Caco-2 (cell line): ENCODE measurements around the gene ELMO1. TPM values are rescaled to one million over a fixed set of nuclear protein-coding genes. Genes with fewer than 3 reads are reported as not detected.

Source experiments
- BruUV-seq: library from RNA; stranded (reverse); fragments of 400-500 nt; replicated peaks from 2 replicates; lab custom pipeline; 2021; lab: Mats Ljungman, UMichigan
- CTCF ChIA-PET: fragments of 300-600 bp; sonication (Branson Sonifier 250); formaldehyde crosslinking; loops from one replicate; lab custom pipeline; 2022; ENCODE audit warnings: antibody characterized with exemption; lab: Charles Lee
- POLR2A ChIA-PET: fragments of 300-600 bp; sonication (Branson Sonifier 250); formaldehyde crosslinking; loops from one replicate; lab custom pipeline; 2022; ENCODE audit warnings: antibody characterized with exemption; lab: Charles Lee
- DNase-seq, 2 experiments: peaks; one replicate each; pipeline versions ENCODE4 v3.0.0 to v3.0.0-alpha.2; 2020 to 2022
- H3K27me3 ChIP-seq: replicated peaks from 2 replicates; pipeline ENCODE4 v1.6.0; 2011; ENCODE audit warnings: low read length; ENCODE audit not compliant: control insufficient read depth, insufficient read depth
- H3K36me3 ChIP-seq: 2 replicates; pipeline ENCODE4 v1.5.1; 2011; ENCODE audit warnings: low read length; ENCODE audit not compliant: control insufficient read depth, insufficient read depth
- H3K4me1 ChIP-seq: fragments of 250-450 bp; sonication (Bioruptor Pico); 2 replicates; pipeline ENCODE4 v1.5.1; 2020; ENCODE audit warnings: mild to moderate bottlenecking
- H3K4me3 ChIP-seq: 2 replicates; pipeline ENCODE4 v1.5.1; 2011; ENCODE audit warnings: low read depth, mild to moderate bottlenecking, control low read depth, low read length
- H3K9me3 ChIP-seq: fragments of 250-450 bp; sonication (Bioruptor Pico); 2 replicates; pipeline ENCODE4 v1.5.1; 2020; ENCODE audit warnings: mild to moderate bottlenecking, moderate library complexity
- H3K27ac Mint-ChIP-seq: one replicate; pipeline ENCODE4 v1.8.0; 2022; ENCODE audit warnings: mixed read lengths; ENCODE audit not compliant: unreplicated experiment
- H3K27me3 Mint-ChIP-seq: one replicate; pipeline ENCODE4 v1.8.0; 2022; ENCODE audit warnings: mixed read lengths; ENCODE audit not compliant: insufficient read depth, unreplicated experiment
- H3K36me3 Mint-ChIP-seq: one replicate; pipeline ENCODE4 v1.8.0; 2022; ENCODE audit warnings: mild to moderate bottlenecking, mixed read lengths; ENCODE audit not compliant: insufficient read depth, unreplicated experiment
- H3K4me1 Mint-ChIP-seq: one replicate; pipeline ENCODE4 v1.8.0; 2022; ENCODE audit warnings: low read depth, mixed read lengths; ENCODE audit not compliant: unreplicated experiment
- H3K4me3 Mint-ChIP-seq: one replicate; pipeline ENCODE4 v1.8.0; 2022; ENCODE audit warnings: mild to moderate bottlenecking, moderate library complexity, mixed read lengths; ENCODE audit not compliant: unreplicated experiment
- H3K9me3 Mint-ChIP-seq: one replicate; pipeline ENCODE4 v1.8.0; 2022; ENCODE audit warnings: mixed read lengths; ENCODE audit not compliant: unreplicated experiment
- CTCF ChIP-seq, 2 experiments: fragments of 200-600 bp in 1 of 2; IDR thresholded peaks; 1 replicate in 1 of 2; 2 replicates in 1 of 2; pipeline versions ENCODE4 v1.5.1 to v1.8.0; 2011 to 2022; ENCODE audit warnings: antibody characterized with exemption in 1 of 2, control low read depth in 1 of 2, inconsistent platforms in 1 of 2, low read depth in 1 of 2, low read length in 1 of 2, mild to moderate bottlenecking in 1 of 2, moderate library complexity in 1 of 2; ENCODE audit not compliant: insufficient read depth in 1 of 2, severe bottlenecking in 1 of 2, unreplicated experiment in 1 of 2
- intact Hi-C: fragments of 100-400 bp; cut with micrococcal nuclease; formaldehyde crosslinking; loops from one replicate; pipeline ENCODE4 v1.10.0; 2022; ENCODE audit not compliant: unreplicated experiment
- total RNA-seq: library from RNA; stranded (reverse); gene quantifications from 2 replicates; pipeline ENCODE4 v1.2.3, GENCODE V29; 2022

Gene ELMO1
- total RNA-seq, 1 experiment from 2014 or later, result 0.14 TPM

- no TSS peak for BruUV-seq
- Histone ChIP-seq H3K4me3 (no peak overlapping the region), H3K9me3 (no peaks in the 10 kb centered on the region), H3K27me3 (no peaks in the 10 kb centered on the region), H3K4me1 (no peaks in the 10 kb centered on the region), H3K36me3 (no peaks in the 10 kb centered on the region)
- no peaks in the 10 kb centered on the region for H3K4me1 Mint-ChIP-seq
- ChIA-PET POLR2A (no interaction called here), CTCF (interaction anchor here (0.6 kb wide), 1 partner anchor 210 kb away, joined by 3 read pairs; no protein-coding TSS in a partner anchor)
- H3K9me3 Mint-ChIP-seq, result peaks cover 7% of the 10 kb centered on the region
- DNase-seq, result no peak
- no peak overlapping the region for H3K4me3 Mint-ChIP-seq
- H3K27me3 Mint-ChIP-seq, result peaks cover 7% of the 10 kb centered on the region
- H3K27ac Mint-ChIP-seq, result no peak overlapping the region
- H3K36me3 Mint-ChIP-seq, result no peaks in the 10 kb centered on the region
- intact Hi-C loops, result no loop called here
- no peak for TF ChIP-seq CTCF (IDR thresholded peaks at IDR 0.05; ENCODE audit: insufficient read depth in 1 of 2, low read depth in 1 of 2, low read length in 1 of 2, severe bottlenecking in 1 of 2, unreplicated experiment in 1 of 2)
Observed at GRCh38 chr7:37285706-37286453, 162.8 kb downstream of the ELMO1 start.

- H3K4me1 Mint-ChIP-seq, result no peaks in the 10 kb centered on the region
- peak; percentile 52 to 56 for DNase-seq
- peaks cover 10% of the 10 kb centered on the region for H3K27me3 Mint-ChIP-seq
- H3K4me3 Mint-ChIP-seq, result no peak overlapping the region
- no peaks in the 10 kb centered on the region for H3K4me1 ChIP-seq
- H3K36me3 ChIP-seq, result no peaks in the 10 kb centered on the region
- H3K9me3 Mint-ChIP-seq, result peaks cover 6% of the 10 kb centered on the region
- no peaks in the 10 kb centered on the region for H3K27me3 ChIP-seq
- ChIA-PET CTCF (interaction anchor here (0.6 to 1.5 kb wide), 2 partner anchors 69 to 247 kb away, joined by 3 to 4 read pairs; no protein-coding TSS in a partner anchor), POLR2A (no interaction called here)
- H3K4me3 ChIP-seq, result no peak overlapping the region
- intact Hi-C loops, result loop anchor here (1.0 kb wide), 2 partner anchors 68 to 210 kb away; no protein-coding TSS in a partner anchor
- H3K36me3 Mint-ChIP-seq, result no peaks in the 10 kb centered on the region
- no peaks in the 10 kb centered on the region for H3K9me3 ChIP-seq
- no TSS peak for BruUV-seq
- no peak overlapping the region for H3K27ac Mint-ChIP-seq
- TF ChIP-seq CTCF (IDR thresholded peaks at IDR 0.05; ENCODE audit: insufficient read depth in 1 of 2, low read depth in 1 of 2, low read length in 1 of 2, severe bottlenecking in 1 of 2, unreplicated experiment in 1 of 2), result peak; percentile 69
Observed at GRCh38 chr7:37284805-37285231, 163.8 kb downstream of the ELMO1 start.

GRCh38 chr7:37284285-37284684, 164.4 kb downstream of the ELMO1 start:
- Mint-ChIP-seq H3K27ac (no peak overlapping the region), H3K27me3 (peaks cover 13% of the 10 kb centered on the region), H3K9me3 (peaks cover 9% of the 10 kb centered on the region), H3K4me3 (no peak overlapping the region), H3K4me1 (no peaks in the 10 kb centered on the region), H3K36me3 (no peaks in the 10 kb centered on the region)
- intact Hi-C loops, result loop anchor here (1.0 kb wide), 2 partner anchors 69 to 211 kb away; no protein-coding TSS in a partner anchor
- no peak for DNase-seq
- H3K4me3 ChIP-seq, result no peak overlapping the region
- H3K36me3 ChIP-seq, result no peaks in the 10 kb centered on the region
- CTCF ChIA-PET, result interaction anchor here (1.5 kb wide), 1 partner anchor 69 kb away, joined by 4 read pairs; no protein-coding TSS in a partner anchor
- BruUV-seq, result no TSS peak
- no peaks in the 10 kb centered on the region for H3K4me1 ChIP-seq
- POLR2A ChIA-PET, result no interaction called here
- TF ChIP-seq CTCF (IDR thresholded peaks at IDR 0.05; ENCODE audit: insufficient read depth in 1 of 2, low read depth in 1 of 2, low read length in 1 of 2, severe bottlenecking in 1 of 2, unreplicated experiment in 1 of 2), result no peak
- H3K27me3 ChIP-seq, result no peaks in the 10 kb centered on the region
- H3K9me3 ChIP-seq, result no peaks in the 10 kb centered on the region
